Measurements from ENCODE around the gene EMC1.

Gene EMC1

GRCh38 chr1:19210772-19211549, 40.4 kb downstream of the EMC1 start:
- Histone ChIP-seq H3K4me3 (replicated peaks; ENCODE audit: low read depth, low read length) (peak overlapping the region; percentile 71), H3K36me3 (ENCODE audit: control insufficient read depth, insufficient read depth, low read length) (no peaks in the 10 kb centered on the region; the same call in 1 of the 2 replicates), H3K27me3 (replicated peaks; ENCODE audit: control insufficient read depth, insufficient read depth, low read length) (no peaks in the 10 kb centered on the region)
- TF ChIP-seq, protein P1, sequence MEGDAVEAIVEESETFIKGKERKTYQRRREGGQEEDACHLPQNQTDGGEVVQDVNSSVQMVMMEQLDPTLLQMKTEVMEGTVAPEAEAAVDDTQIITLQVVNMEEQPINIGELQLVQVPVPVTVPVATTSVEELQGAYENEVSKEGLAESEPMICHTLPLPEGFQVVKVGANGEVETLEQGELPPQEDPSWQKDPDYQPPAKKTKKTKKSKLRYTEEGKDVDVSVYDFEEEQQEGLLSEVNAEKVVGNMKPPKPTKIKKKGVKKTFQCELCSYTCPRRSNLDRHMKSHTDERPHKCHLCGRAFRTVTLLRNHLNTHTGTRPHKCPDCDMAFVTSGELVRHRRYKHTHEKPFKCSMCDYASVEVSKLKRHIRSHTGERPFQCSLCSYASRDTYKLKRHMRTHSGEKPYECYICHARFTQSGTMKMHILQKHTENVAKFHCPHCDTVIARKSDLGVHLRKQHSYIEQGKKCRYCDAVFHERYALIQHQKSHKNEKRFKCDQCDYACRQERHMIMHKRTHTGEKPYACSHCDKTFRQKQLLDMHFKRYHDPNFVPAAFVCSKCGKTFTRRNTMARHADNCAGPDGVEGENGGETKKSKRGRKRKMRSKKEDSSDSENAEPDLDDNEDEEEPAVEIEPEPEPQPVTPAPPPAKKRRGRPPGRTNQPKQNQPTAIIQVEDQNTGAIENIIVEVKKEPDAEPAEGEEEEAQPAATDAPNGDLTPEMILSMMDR (IDR thresholded peaks at IDR 0.05; ENCODE audit: insufficient read depth, low read length, poor library complexity, severe bottlenecking) = no peak
- no peak for DNase-seq (ENCODE audit: extremely low read depth, insufficient read length)

DNA sequence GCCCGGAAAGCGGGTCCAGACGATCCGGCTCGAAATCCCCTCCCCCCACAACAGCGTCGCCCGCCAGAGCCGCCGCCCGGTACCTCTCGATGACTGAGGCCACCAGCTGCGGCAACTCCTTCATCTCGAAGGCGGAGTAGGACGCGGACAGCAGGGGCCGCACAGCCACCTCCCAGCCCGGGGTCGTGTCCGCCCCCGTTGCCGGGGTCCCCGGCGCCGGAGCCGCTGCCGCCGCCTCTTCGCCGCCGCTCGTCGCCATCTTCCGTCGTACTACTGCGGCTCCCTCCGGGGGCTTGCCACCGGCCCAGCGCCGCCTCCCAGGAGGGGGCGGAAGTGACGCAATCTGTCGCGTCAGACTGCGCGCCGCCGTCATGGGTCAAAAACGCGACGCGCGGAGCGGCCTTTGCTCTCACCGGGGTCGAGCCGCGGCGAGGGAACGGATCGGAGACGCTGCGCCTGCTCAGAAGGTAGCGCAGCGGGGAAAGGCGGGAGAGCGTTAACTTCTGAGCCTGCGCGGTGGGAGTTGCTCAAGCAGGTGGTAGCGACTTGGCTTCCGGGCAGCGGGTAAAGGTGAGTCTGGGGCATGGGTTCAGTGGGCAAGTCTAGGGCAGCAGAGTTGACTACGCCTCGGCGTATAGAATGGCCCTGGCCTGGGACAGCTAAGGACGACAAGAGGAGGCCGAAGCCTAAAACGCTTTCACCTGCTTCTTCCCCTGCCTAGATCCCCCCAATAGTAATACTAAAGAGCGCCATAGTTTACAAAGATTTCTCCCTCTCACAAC, 41.1 kb downstream of the EMC1 start, which contains the start of gene UBR4:
UBR4 (minus strand) TSS at position 277 of the 782 bp plus-strand sequence; CDS start at position 259, 18 bp downstream.
- TF ChIP-seq, protein P1 (IDR thresholded peaks at IDR 0.05; ENCODE audit: insufficient read depth, low read length, poor library complexity, severe bottlenecking) = no peak
- Histone ChIP-seq H3K4me3 (replicated peaks; ENCODE audit: low read depth, low read length) (peak within 1 kb of the TSS; percentile 71), H3K36me3 (ENCODE audit: control insufficient read depth, insufficient read depth, low read length) (no peaks in the 10 kb centered on the region), H3K27me3 (replicated peaks; ENCODE audit: control insufficient read depth, insufficient read depth, low read length) (no peaks in the 10 kb centered on the region)
- DNase-seq (ENCODE audit: extremely low read depth, insufficient read length) = peak; percentile 99

DNA sequence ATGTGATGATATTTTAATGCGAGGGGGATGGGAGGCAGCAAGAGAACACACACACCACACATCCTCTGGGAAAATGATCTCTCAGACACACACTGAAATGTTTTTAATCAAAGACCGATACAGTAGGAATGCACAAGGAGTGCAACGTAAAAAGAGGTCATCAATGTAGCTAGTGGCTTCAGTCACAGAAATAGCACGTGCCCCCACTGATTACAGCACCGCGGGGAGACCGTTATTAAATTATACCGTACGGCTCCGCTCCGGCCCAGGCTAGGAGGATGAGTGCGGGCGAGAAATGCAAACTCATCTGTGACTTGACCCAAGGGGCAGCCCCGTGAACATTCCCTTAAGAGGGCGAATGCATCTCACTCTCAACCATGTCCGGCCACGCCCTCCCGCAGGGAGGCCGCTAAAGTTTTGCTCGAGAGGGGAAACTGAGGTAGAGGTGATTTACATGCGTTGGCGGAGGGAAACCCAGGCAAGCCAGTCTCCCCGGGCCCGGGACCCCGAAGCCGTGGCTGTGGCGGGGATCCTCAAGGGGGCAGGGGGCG, 41.8 kb downstream of the EMC1 start:
- Histone ChIP-seq H3K4me3 (replicated peaks; ENCODE audit: low read depth, low read length) (peak overlapping the region; percentile 71), H3K27me3 (replicated peaks; ENCODE audit: control insufficient read depth, insufficient read depth, low read length) (no peaks in the 10 kb centered on the region), H3K36me3 (ENCODE audit: control insufficient read depth, insufficient read depth, low read length) (no peaks in the 10 kb centered on the region)
- TF ChIP-seq, protein P1 (IDR thresholded peaks at IDR 0.05; ENCODE audit: insufficient read depth, low read length, poor library complexity, severe bottlenecking) = no peak
- DNase-seq (ENCODE audit: extremely low read depth, insufficient read length) = no peak

GRCh38 chr1:19208710-19209438, 42.5 kb downstream of the EMC1 start:
- TF ChIP-seq, protein P1 (IDR thresholded peaks at IDR 0.05; ENCODE audit: insufficient read depth, low read length, poor library complexity, severe bottlenecking) = no peak
- no peak for DNase-seq (ENCODE audit: extremely low read depth, insufficient read length)
- Histone ChIP-seq H3K36me3 (ENCODE audit: control insufficient read depth, insufficient read depth, low read length) (no peaks in the 10 kb centered on the region), H3K27me3 (replicated peaks; ENCODE audit: control insufficient read depth, insufficient read depth, low read length) (no peaks in the 10 kb centered on the region), H3K4me3 (replicated peaks; ENCODE audit: low read depth, low read length) (peak overlapping the region; percentile 71)

- no peak for DNase-seq (ENCODE audit: extremely low read depth, insufficient read length)
- TF ChIP-seq, protein P1 (IDR thresholded peaks at IDR 0.05; ENCODE audit: insufficient read depth, low read length, poor library complexity, severe bottlenecking) = no peak
- Histone ChIP-seq H3K4me3 (replicated peaks; ENCODE audit: low read depth, low read length) (no peak overlapping the region), H3K27me3 (replicated peaks; ENCODE audit: control insufficient read depth, insufficient read depth, low read length) (no peaks in the 10 kb centered on the region), H3K36me3 (ENCODE audit: control insufficient read depth, insufficient read depth, low read length) (no peaks in the 10 kb centered on the region)
Observed at GRCh38 chr1:19206947-19207346, 44.4 kb downstream of the EMC1 start.
